SK-N-SH (cell line): ENCODE measurements around the gene EDA. TPM values are rescaled to one million over a fixed set of nuclear protein-coding genes. Genes with fewer than 3 reads are reported as not detected.

ENCODE experiments used
- CTCF ChIA-PET: fragments of 300-600, 350-600 bp; formaldehyde crosslinking; extraction: SDS; loops from one replicate; lab custom pipeline; 2021; lab: Yijun Ruan, JAX
- POLR2A ChIA-PET: fragments of 350-600 bp; sonication (Branson Sonifier 250); formaldehyde crosslinking; extraction: SDS; loops from one replicate; lab custom pipeline; 2020; ENCODE audit warnings: antibody characterized with exemption, inconsistent platforms; lab: Yijun Ruan, JAX
- DNase-seq: peaks from one replicate; pipeline ENCODE4 v3.0.0; 2012
- H2AFZ ChIP-seq: fragments of 200-600 bp; sonication (generic); 2 replicates; pipeline ENCODE4 v1.8.1; 2016; ENCODE audit warnings: antibody characterized with exemption, mild to moderate bottlenecking, low read depth
- H3F3A ChIP-seq: fragments of 200-600 bp; sonication (generic); replicated peaks from 2 replicates; pipeline ENCODE3; 2016; ENCODE audit warnings: antibody characterized with exemption, mild to moderate bottlenecking; ENCODE audit not compliant: insufficient read depth
- H3K27ac ChIP-seq, 2 experiments: fragments of 200-500 bp in 1 of 2; fragments of 200-600 bp in 1 of 2; sonication (Bioruptor generic) in 1 of 2; sonication (generic), shearing (Covaris generic) in 1 of 2; 2 replicates each; pipeline versions ENCODE4 v1.5.1 to v1.6.1; 2014 to 2016; ENCODE audit warnings: low read depth in 2 of 2, inconsistent platforms in 1 of 2, low read length in 1 of 2, mild to moderate bottlenecking in 1 of 2, mixed read lengths in 1 of 2
- H3K27me3 ChIP-seq: fragments of 200-600 bp; sonication (generic), shearing (Covaris generic); 2 replicates; pipeline ENCODE4 v1.6.1; 2016; ENCODE audit warnings: mixed run types; ENCODE audit not compliant: insufficient read depth
- H3K36me3 ChIP-seq, 2 experiments: fragments of 200-500 bp in 1 of 2; fragments of 200-600 bp in 1 of 2; sonication (Bioruptor generic) in 1 of 2; sonication (generic) in 1 of 2; replicated peaks in 1 of 2; 2 replicates each; pipeline versions ENCODE3 to v1.5.1; 2014 to 2016; ENCODE audit warnings: low read length in 1 of 2, mild to moderate bottlenecking in 1 of 2; ENCODE audit not compliant: insufficient read depth in 2 of 2, control insufficient read depth in 1 of 2
- H3K4me1 ChIP-seq, 2 experiments: fragments of 200-500 bp in 1 of 2; fragments of 200-600 bp in 1 of 2; sonication (Bioruptor generic) in 1 of 2; sonication (generic), shearing (Covaris generic) in 1 of 2; 2 replicates each; pipeline versions ENCODE4 v1.5.1 to v1.6.1; 2014 to 2016; ENCODE audit warnings: low read depth in 1 of 2, low read length in 1 of 2, mixed run types in 1 of 2; ENCODE audit not compliant: insufficient read depth in 2 of 2, control insufficient read depth in 1 of 2
- H3K4me2 ChIP-seq: fragments of 200-600 bp; sonication (generic), shearing (Covaris generic); 2 replicates; pipeline ENCODE4 v1.6.1; 2017; ENCODE audit warnings: mixed run types
- H3K4me3 ChIP-seq, 2 experiments: fragments of 200-500 bp in 1 of 2; fragments of 200-600 bp in 1 of 2; sonication (Bioruptor generic) in 1 of 2; sonication (generic), shearing (Covaris generic) in 1 of 2; 2 replicates each; pipeline versions ENCODE4 v1.5.1 to v1.8.1; 2014 to 2016; ENCODE audit warnings: low read depth in 2 of 2, inconsistent platforms in 1 of 2, low read length in 1 of 2, mild to moderate bottlenecking in 1 of 2, mixed read lengths in 1 of 2, moderate library complexity in 1 of 2
- H3K79me2 ChIP-seq: fragments of 200-600 bp; sonication (generic); 2 replicates; pipeline ENCODE4 v1.8.1; 2017; ENCODE audit warnings: mild to moderate bottlenecking; ENCODE audit not compliant: insufficient read depth
- H3K9ac ChIP-seq: fragments of 200-600 bp; sonication (generic); 2 replicates; pipeline ENCODE4 v1.6.1; 2017; ENCODE audit warnings: mixed run types
- H3K9me2 ChIP-seq: fragments of 200-600 bp; sonication (generic); 2 replicates; pipeline ENCODE4 v1.6.1; 2017; ENCODE audit warnings: mixed run types
- H3K9me3 ChIP-seq: fragments of 200-600 bp; sonication (generic); 2 replicates; pipeline ENCODE4 v1.6.1; 2017; ENCODE audit warnings: mixed run types, mild to moderate bottlenecking, moderate library complexity
- H4K20me1 ChIP-seq: fragments of 200-600 bp; sonication (generic); 2 replicates; pipeline ENCODE4 v1.6.1; 2017; ENCODE audit warnings: mild to moderate bottlenecking, mixed run types; ENCODE audit not compliant: insufficient read depth
- CTCF ChIP-seq: fragments of 200-600 bp; sonication (generic); IDR thresholded peaks from 2 replicates; pipeline ENCODE4 v1.6.1; 2017; ENCODE audit warnings: antibody characterized with exemption, mild to moderate bottlenecking, moderate library complexity
- EZH2phosphoT487 ChIP-seq: fragments of 200-600 bp; sonication (generic); IDR thresholded peaks from 2 replicates; pipeline ENCODE4 v1.6.1; 2017; ENCODE audit warnings: low read depth, mixed run types, mild to moderate bottlenecking, antibody characterized with exemption, moderate library complexity, borderline replicate concordance
- FOXJ3 ChIP-seq: sonication (generic); formaldehyde crosslinking; IDR thresholded peaks from 2 replicates; pipeline ENCODE4 v1.5.1; 2020; ENCODE audit warnings: mild to moderate bottlenecking, missing genetic modification reagents
- FOXM1 ChIP-seq: IDR thresholded peaks from 2 replicates; pipeline ENCODE4 v1.4.0; 2012; ENCODE audit warnings: low read depth, mild to moderate bottlenecking
- GABPA ChIP-seq: IDR thresholded peaks from 2 replicates; pipeline ENCODE4 v1.4.0; 2012; ENCODE audit warnings: low read depth, mild to moderate bottlenecking
- JUND ChIP-seq: IDR thresholded peaks from 2 replicates; pipeline ENCODE4 v1.4.0; 2012
- NFIC ChIP-seq: IDR thresholded peaks from 2 replicates; pipeline ENCODE4 v1.4.0; 2012; ENCODE audit warnings: borderline replicate concordance
- NRF1 ChIP-seq: IDR thresholded peaks from 2 replicates; pipeline ENCODE4 v1.6.1; 2012; ENCODE audit warnings: low read depth, mild to moderate bottlenecking, low read length
- PBX3 ChIP-seq: IDR thresholded peaks from 2 replicates; pipeline ENCODE4; 2012
- POLR2AphosphoS5 ChIP-seq: IDR thresholded peaks from 2 replicates; pipeline ENCODE4 v1.6.1; 2012; ENCODE audit warnings: low read depth, low read length
- RFX5 ChIP-seq: IDR thresholded peaks from 2 replicates; pipeline ENCODE4 v1.6.1; 2012; ENCODE audit warnings: mild to moderate bottlenecking, improper control_type of control experiment, low read length
- TCF12 ChIP-seq: IDR thresholded peaks from 2 replicates; pipeline ENCODE4 v1.4.0; 2012
- TEAD4 ChIP-seq: IDR thresholded peaks from 2 replicates; pipeline ENCODE4 v1.4.0; 2012; ENCODE audit warnings: mild to moderate bottlenecking, borderline replicate concordance; ENCODE audit not compliant: insufficient read depth
- USF1 ChIP-seq: IDR thresholded peaks from 2 replicates; pipeline ENCODE4 v1.4.0; 2012; ENCODE audit warnings: low read depth, borderline replicate concordance
- USF2 ChIP-seq: fragments of 150-350 bp; IDR thresholded peaks from 2 replicates; pipeline ENCODE4 v1.6.1; 2017; ENCODE audit warnings: antibody characterized with exemption, low read length, low read depth, borderline replicate concordance
- ZBTB33 ChIP-seq: IDR thresholded peaks from 2 replicates; pipeline ENCODE4 v1.4.0; 2012; ENCODE audit warnings: low read depth, borderline replicate concordance
- WGBS: methylation state at CpG from one replicate; pipeline ENCODE4 v1.1.6; 2017; ENCODE audit warnings: low lambda C conversion rate; 5-methylcytosine and 5-hydroxymethylcytosine counted together
- polyA plus RNA-seq, 3 experiments: library from polyadenylated mRNA; depleted of rRNA; stranded (reverse); fragments of >200 nt; gene quantifications; 2 replicates each; pipeline ENCODE4 v1.2.3, GENCODE V29; 2012

EDA gene
- polyA plus RNA-seq, 1 of the 3 experiments (the other 2 are of a cell fraction): 0.02 TPM

- Histone ChIP-seq H3K27me3 (no peaks in the 10 kb centered on the region), H3K4me1 (no peaks in the 10 kb centered on the region), H3K4me2 (no peak overlapping the region), H4K20me1 (no peaks in the 10 kb centered on the region), H3K9me3 (no peaks in the 10 kb centered on the region), H3K9me2 (no peaks in the 10 kb centered on the region), H3K9ac (no peak overlapping the region), H3F3A (no peaks in the 10 kb centered on the region), H3K79me2 (no peaks in the 10 kb centered on the region), H2AFZ (no peak overlapping the region), H3K36me3 (no peaks in the 10 kb centered on the region)
- no peak for DNase-seq
- ChIA-PET POLR2A (no interaction called here), CTCF (no interaction called here)
- TF ChIP-seq EZH2phosphoT487 (no peak), CTCF (no peak), FOXJ3 (CRISPR knock-in tag) (no peak), USF2 (no peak), TCF12 (no peak), RFX5 (no peak), NFIC (no peak), TEAD4 (no peak), POLR2AphosphoS5 (no peak), FOXM1 (no peak)
- TF ChIP-seq, all 33 proteins: peak for 0
- H3K27ac ChIP-seq: no peak overlapping the region
- H3K4me3 ChIP-seq: no peak overlapping the region
Measured at GRCh38 chrX:69919749-69920148, 303.8 kb downstream of the EDA start.

GRCh38 chrX:69932323-69932722 is 316.4 kb downstream of the EDA start:
- no peaks in the 10 kb centered on the region for H3K9me3 ChIP-seq
- no peaks in the 10 kb centered on the region for H3K36me3 ChIP-seq
- H3F3A ChIP-seq: no peaks in the 10 kb centered on the region
- no peak overlapping the region for H2AFZ ChIP-seq
- H3K27ac ChIP-seq: no peak overlapping the region
- no peaks in the 10 kb centered on the region for H3K9me2 ChIP-seq
- ChIA-PET POLR2A (no interaction called here), CTCF (no interaction called here)
- no peaks in the 10 kb centered on the region for H3K79me2 ChIP-seq
- H3K27me3 ChIP-seq: no peaks in the 10 kb centered on the region
- no peaks in the 10 kb centered on the region for H4K20me1 ChIP-seq
- DNase-seq: no peak
- TF ChIP-seq GABPA: no peak
- TF ChIP-seq ZBTB33: no peak
- TF ChIP-seq EZH2phosphoT487: no peak
- no peak for TF ChIP-seq NRF1
- TF ChIP-seq RFX5: no peak
- no peak for TF ChIP-seq JUND
- TF ChIP-seq PBX3: no peak
- TF ChIP-seq USF1: no peak
- no peak for TF ChIP-seq NFIC
- TF ChIP-seq FOXM1: no peak
- TF ChIP-seq USF2: no peak
- H3K4me3 ChIP-seq: no peak overlapping the region
- no peaks in the 10 kb centered on the region for H3K4me1 ChIP-seq
- WGBS: 1% methylated on average over 3 of the region's 3 CpGs
- no peak overlapping the region for H3K4me2 ChIP-seq
- H3K9ac ChIP-seq: no peak overlapping the region
